ENCODE results near the gene BPHL.

Gene BPHL

GRCh38 chr6:3120765-3121089, 2.2 kb downstream of the BPHL start:
- no peak for TF ChIP-seq CTCF (conservative IDR thresholded peaks at IDR 0.05; ENCODE audit: low read depth, low read length)
- no peak overlapping the region for H3K4me3 ChIP-seq (ENCODE audit: low read length)
- no peak for DNase-seq (ENCODE audit: low read depth)

GRCh38 chr6:3122823-3123182, 4.3 kb downstream of the BPHL start:
- DNase-seq (ENCODE audit: low read depth): no peak
- no peak for TF ChIP-seq CTCF (conservative IDR thresholded peaks at IDR 0.05; ENCODE audit: low read depth, low read length)
- H3K4me3 ChIP-seq (ENCODE audit: low read length): no peak overlapping the region

- no peak for TF ChIP-seq CTCF (conservative IDR thresholded peaks at IDR 0.05; ENCODE audit: low read depth, low read length)
- DNase-seq (ENCODE audit: low read depth): no peak
Measured at GRCh38 chr6:3124667-3125066, 6.2 kb downstream of the BPHL start.

GRCh38 chr6:3125815-3126214, 7.3 kb downstream of the BPHL start:
- H3K4me3 ChIP-seq (ENCODE audit: low read length): no peak overlapping the region
- TF ChIP-seq CTCF (conservative IDR thresholded peaks at IDR 0.05; ENCODE audit: low read depth, low read length): no peak
- no peak for DNase-seq (ENCODE audit: low read depth)

More at GRCh38 chr6:3124667-3125066, 6.2 kb downstream of the BPHL start:
- no peak overlapping the region for H3K4me3 ChIP-seq (ENCODE audit: low read length)

- no peak for TF ChIP-seq CTCF (conservative IDR thresholded peaks at IDR 0.05; ENCODE audit: low read depth, low read length)
- H3K4me3 ChIP-seq (ENCODE audit: low read length): no peak overlapping the region
- no peak for DNase-seq (ENCODE audit: low read depth)
Measured at GRCh38 chr6:3128356-3129108, 10.0 kb downstream of the BPHL start.

GRCh38 chr6:3131695-3132094, 13.2 kb downstream of the BPHL start:
- no peak for DNase-seq (ENCODE audit: low read depth)
- no peak for TF ChIP-seq CTCF (conservative IDR thresholded peaks at IDR 0.05; ENCODE audit: low read depth, low read length)
- H3K4me3 ChIP-seq (ENCODE audit: low read length): no peak overlapping the region

GRCh38 chr6:3133515-3133914, 15.0 kb downstream of the BPHL start:
- TF ChIP-seq CTCF (conservative IDR thresholded peaks at IDR 0.05; ENCODE audit: low read depth, low read length): no peak
- no peak overlapping the region for H3K4me3 ChIP-seq (ENCODE audit: low read length)
- DNase-seq (ENCODE audit: low read depth): no peak
